IMR-90 (cell line): ENCODE measurements around the gene GPX3.

Source experiments
- CEBPB ChIP-seq: IDR thresholded peaks from 2 replicates; pipeline ENCODE4 v1.6.1; 2012; ENCODE audit warnings: low read depth, low read length, improper control_type of control experiment
- FOS ChIP-seq: fragments of 150-350 bp; IDR thresholded peaks from 2 replicates; pipeline ENCODE4 v1.6.1; 2016; ENCODE audit warnings: low read depth, low read length
- MXI1 ChIP-seq: IDR thresholded peaks from 2 replicates; pipeline ENCODE4 v1.6.1; 2012; ENCODE audit warnings: low read depth, mild to moderate bottlenecking, low read length, moderate library complexity, borderline replicate concordance
- SMC3 ChIP-seq: fragments of 150-350 bp; IDR thresholded peaks from 2 replicates; pipeline ENCODE4 v1.6.1; 2016; ENCODE audit warnings: low read depth, mild to moderate bottlenecking, antibody characterized with exemption, low read length, moderate library complexity
- TF ChIP-seq, protein P1 (sequence below): conservative IDR thresholded peaks from 2 replicates; pipeline ENCODE4 v1.5.1; 2012; ENCODE audit warnings: mild to moderate bottlenecking, low read depth, low read length, improper control_type of control experiment

DNA sequence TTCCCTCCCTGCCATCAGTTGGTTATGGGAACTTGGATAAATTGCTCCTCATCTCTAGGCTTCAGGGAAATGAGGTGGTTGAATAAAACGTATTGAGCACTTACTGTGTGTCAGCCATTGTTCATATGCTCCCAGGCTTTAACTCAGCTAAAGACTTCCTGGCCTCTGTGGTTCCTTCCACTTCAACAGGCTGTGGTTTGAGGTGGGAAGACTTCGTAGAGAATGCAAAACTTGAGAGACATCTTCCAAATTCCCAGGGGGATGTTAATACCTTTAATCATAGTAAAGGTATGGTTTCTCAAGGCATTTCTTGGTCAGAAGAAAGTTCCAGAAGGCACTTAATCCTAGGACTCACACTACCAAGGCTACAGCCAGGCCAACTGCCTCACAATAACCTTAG is 1.5 kb upstream of the GPX3 start:
- TF ChIP-seq, protein P1, sequence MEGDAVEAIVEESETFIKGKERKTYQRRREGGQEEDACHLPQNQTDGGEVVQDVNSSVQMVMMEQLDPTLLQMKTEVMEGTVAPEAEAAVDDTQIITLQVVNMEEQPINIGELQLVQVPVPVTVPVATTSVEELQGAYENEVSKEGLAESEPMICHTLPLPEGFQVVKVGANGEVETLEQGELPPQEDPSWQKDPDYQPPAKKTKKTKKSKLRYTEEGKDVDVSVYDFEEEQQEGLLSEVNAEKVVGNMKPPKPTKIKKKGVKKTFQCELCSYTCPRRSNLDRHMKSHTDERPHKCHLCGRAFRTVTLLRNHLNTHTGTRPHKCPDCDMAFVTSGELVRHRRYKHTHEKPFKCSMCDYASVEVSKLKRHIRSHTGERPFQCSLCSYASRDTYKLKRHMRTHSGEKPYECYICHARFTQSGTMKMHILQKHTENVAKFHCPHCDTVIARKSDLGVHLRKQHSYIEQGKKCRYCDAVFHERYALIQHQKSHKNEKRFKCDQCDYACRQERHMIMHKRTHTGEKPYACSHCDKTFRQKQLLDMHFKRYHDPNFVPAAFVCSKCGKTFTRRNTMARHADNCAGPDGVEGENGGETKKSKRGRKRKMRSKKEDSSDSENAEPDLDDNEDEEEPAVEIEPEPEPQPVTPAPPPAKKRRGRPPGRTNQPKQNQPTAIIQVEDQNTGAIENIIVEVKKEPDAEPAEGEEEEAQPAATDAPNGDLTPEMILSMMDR, result no peak
- TF ChIP-seq CEBPB, result no peak
- no peak for TF ChIP-seq MXI1
- no peak for TF ChIP-seq FOS
- TF ChIP-seq SMC3, result no peak
